ENCODE measurements around the gene PTPRT.
A peak's percentile ranks its signal among the peaks of the same experiment; 100 is the strongest.

Gene PTPRT

DNA sequence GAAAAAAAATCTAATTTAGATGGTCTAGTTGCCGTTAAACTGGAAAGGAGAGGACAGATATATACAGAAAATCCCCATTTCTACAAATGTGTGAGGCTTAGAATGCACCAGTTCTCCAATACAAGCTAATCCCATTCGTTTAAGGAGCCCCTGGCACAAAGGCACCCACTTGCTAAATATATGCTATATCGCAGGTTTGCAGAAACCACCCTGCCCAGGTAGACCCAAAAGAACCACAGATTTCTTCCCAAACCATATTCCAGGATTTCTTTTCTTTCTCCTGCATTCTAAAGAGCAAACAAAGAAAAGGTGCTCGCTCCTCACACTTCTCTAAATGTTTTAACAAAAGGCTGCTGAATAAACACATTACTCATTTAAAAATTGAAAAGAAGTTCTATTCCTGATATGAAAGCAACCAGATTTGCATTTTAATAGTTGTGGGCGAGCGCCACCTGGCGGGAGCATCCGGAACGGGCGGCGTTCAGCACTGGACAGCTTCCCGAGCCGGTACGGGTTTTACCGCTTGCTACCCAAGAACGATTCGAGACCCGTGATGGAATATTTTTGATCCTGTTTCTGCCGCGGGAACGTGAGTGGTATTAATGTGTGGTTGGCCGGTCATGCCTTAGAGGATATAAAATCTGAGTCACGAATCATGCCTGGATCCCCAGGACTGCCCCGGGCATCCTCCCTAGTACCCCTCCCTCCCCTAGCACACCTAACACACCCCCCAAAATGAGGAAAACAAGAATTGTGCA, 2.1 kb downstream of the PTPRT start:
- H3K36me3 ChIP-seq (ENCODE audit: control insufficient read depth in 2 of 2, insufficient read depth in 1 of 2, low read length in 2 of 2), result no peaks in the 10 kb centered on the region
- H3K9me3 ChIP-seq (ENCODE audit: control insufficient read depth, insufficient read depth, low read depth, low read length), result no peaks in the 10 kb centered on the region
- no peak overlapping the region for H3K27ac ChIP-seq (ENCODE audit: extremely low read depth, low read depth, low read length)
- no peaks in the 10 kb centered on the region for H3K4me1 ChIP-seq (ENCODE audit: control insufficient read depth, insufficient read depth, low read length)
- ChIA-PET CTCF (interaction anchor here (0.6 to 1.3 kb wide), 9 partner anchors 30 to 1450 kb away, joined by 3 to 5 read pairs (median 3); no protein-coding TSS in a partner anchor), POLR2A (no interaction called here)
- no peak overlapping the region for H3K4me3 ChIP-seq (ENCODE audit: low read depth, low read length)
- TF ChIP-seq ZNF600 (tag by site-specific recombination; IDR thresholded peaks at IDR 0.05) (0 out of 2 replicates have a peak, but pooled peaks have one; percentile 50), EGR2 (tag by site-specific recombination; IDR thresholded peaks at IDR 0.05; ENCODE audit: low read depth) (no peak), ZNF654 (tag by site-specific recombination; IDR thresholded peaks at IDR 0.05; ENCODE audit: low read depth) (peak; percentile 83), CTCF (tag by site-specific recombination; IDR thresholded peaks at IDR 0.05) (peak; percentile 18; the same call in 1 of the 2 replicates), REST (tag by site-specific recombination; IDR thresholded peaks at IDR 0.05) (peak; percentile 92), MZF1 (tag by site-specific recombination; IDR thresholded peaks at IDR 0.05; ENCODE audit: borderline replicate concordance) (no peak), KLF16 (tag by site-specific recombination; IDR thresholded peaks at IDR 0.05) (no peak)

DNA sequence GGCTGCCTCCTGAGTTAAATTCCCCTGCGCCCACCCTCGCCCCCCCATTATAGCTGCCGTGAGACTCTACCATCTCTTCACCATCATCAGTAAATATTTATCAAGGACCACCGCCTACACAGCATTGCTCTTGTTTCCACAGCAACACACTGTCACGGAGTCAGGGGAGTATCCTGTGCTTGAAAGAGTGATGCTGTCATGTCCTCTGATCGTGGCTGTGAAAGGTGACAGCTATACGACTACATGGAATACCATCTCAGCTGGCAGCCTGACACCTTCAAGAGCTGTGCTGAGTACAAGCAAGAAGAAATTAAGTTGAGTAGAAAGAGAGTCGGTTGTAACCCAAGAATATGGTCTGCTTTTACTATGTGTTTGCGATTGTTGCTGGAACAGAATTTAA, 3.4 kb downstream of the PTPRT start:
- ChIA-PET CTCF (interaction anchor here (0.6 kb wide), 1 partner anchor 17 kb away, joined by 3 read pairs; no protein-coding TSS in a partner anchor), POLR2A (no interaction called here)
- H3K27ac ChIP-seq (ENCODE audit: extremely low read depth, low read depth, low read length), result no peak overlapping the region
- H3K4me1 ChIP-seq (ENCODE audit: control insufficient read depth, insufficient read depth, low read length), result no peaks in the 10 kb centered on the region
- TF ChIP-seq ZIC2 (tag by site-specific recombination; IDR thresholded peaks at IDR 0.05) (no peak), ZNF830 (tag by site-specific recombination; IDR thresholded peaks at IDR 0.05; ENCODE audit: low read depth) (no peak), ZNF560 (tag by site-specific recombination; IDR thresholded peaks at IDR 0.05; ENCODE audit: borderline replicate concordance) (no peak), ZNF433 (tag by site-specific recombination; IDR thresholded peaks at IDR 0.05; ENCODE audit: low read depth) (no peak), ZNF558 (tag by site-specific recombination; IDR thresholded peaks at IDR 0.05) (no peak), ZNF596 (tag by site-specific recombination; IDR thresholded peaks at IDR 0.05) (no peak), ZNF133 (tag by site-specific recombination; IDR thresholded peaks at IDR 0.05) (no peak), IKZF3 (tag by site-specific recombination; IDR thresholded peaks at IDR 0.05) (no peak), ZBTB21 (tag by site-specific recombination; IDR thresholded peaks at IDR 0.05) (no peak), ZNF26 (tag by site-specific recombination; IDR thresholded peaks at IDR 0.05) (no peak), ZNF747 (tag by site-specific recombination; IDR thresholded peaks at IDR 0.05) (no peak), KLF16 (tag by site-specific recombination; IDR thresholded peaks at IDR 0.05) (no peak), ZNF549 (tag by site-specific recombination; IDR thresholded peaks at IDR 0.05) (no peak), YY1 (tag by site-specific recombination; IDR thresholded peaks at IDR 0.05) (no peak)
- TF ChIP-seq, protein P1, sequence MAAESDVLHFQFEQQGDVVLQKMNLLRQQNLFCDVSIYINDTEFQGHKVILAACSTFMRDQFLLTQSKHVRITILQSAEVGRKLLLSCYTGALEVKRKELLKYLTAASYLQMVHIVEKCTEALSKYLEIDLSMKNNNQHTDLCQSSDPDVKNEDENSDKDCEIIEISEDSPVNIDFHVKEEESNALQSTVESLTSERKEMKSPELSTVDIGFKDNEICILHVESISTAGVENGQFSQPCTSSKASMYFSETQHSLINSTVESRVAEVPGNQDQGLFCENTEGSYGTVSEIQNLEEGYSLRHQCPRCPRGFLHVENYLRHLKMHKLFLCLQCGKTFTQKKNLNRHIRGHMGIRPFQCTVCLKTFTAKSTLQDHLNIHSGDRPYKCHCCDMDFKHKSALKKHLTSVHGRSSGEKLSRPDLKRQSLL (tag by site-specific recombination; IDR thresholded peaks at IDR 0.05), result no peak
- TF ChIP-seq, protein P2, sequence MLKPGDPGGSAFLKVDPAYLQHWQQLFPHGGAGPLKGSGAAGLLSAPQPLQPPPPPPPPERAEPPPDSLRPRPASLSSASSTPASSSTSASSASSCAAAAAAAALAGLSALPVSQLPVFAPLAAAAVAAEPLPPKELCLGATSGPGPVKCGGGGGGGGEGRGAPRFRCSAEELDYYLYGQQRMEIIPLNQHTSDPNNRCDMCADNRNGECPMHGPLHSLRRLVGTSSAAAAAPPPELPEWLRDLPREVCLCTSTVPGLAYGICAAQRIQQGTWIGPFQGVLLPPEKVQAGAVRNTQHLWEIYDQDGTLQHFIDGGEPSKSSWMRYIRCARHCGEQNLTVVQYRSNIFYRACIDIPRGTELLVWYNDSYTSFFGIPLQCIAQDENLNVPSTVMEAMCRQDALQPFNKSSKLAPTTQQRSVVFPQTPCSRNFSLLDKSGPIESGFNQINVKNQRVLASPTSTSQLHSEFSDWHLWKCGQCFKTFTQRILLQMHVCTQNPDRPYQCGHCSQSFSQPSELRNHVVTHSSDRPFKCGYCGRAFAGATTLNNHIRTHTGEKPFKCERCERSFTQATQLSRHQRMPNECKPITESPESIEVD (tag by site-specific recombination; IDR thresholded peaks at IDR 0.05), result no peak
- no peaks in the 10 kb centered on the region for H3K9me3 ChIP-seq (ENCODE audit: control insufficient read depth, insufficient read depth, low read depth, low read length)
- no peaks in the 10 kb centered on the region for H3K36me3 ChIP-seq (ENCODE audit: control insufficient read depth in 2 of 2, insufficient read depth in 1 of 2, low read length in 2 of 2)
- no peak overlapping the region for H3K4me3 ChIP-seq (ENCODE audit: low read depth, low read length)
